GM23248 (cell line): ENCODE results near the gene PPP1R26. TPM values are rescaled to one million over a fixed set of nuclear protein-coding genes. Genes with fewer than 3 reads are reported as not detected.
A peak's percentile ranks its signal among the peaks of the same experiment; 100 is the strongest.

Experiments used
- DNase-seq: peaks from one replicate; pipeline ENCODE4 v3.0.0-alpha.2; 2015
- H2AFZ ChIP-seq: fragments of 200-600 bp; sonication (generic); 2 replicates; pipeline ENCODE4 v1.6.1; 2016; ENCODE audit warnings: antibody characterized with exemption
- H3F3A ChIP-seq: fragments of 200-600 bp; sonication (generic); 2 replicates; pipeline ENCODE4 v1.6.1; 2016; ENCODE audit warnings: mild to moderate bottlenecking, antibody characterized with exemption, mixed run types; ENCODE audit not compliant: insufficient read depth
- H3K27ac ChIP-seq: fragments of 200-600 bp; sonication (generic); 2 replicates; pipeline ENCODE4 v1.5.1; 2016; ENCODE audit warnings: mild to moderate bottlenecking
- H3K27me3 ChIP-seq: fragments of 200-600 bp; sonication (generic); replicated peaks from 2 replicates; pipeline ENCODE4 v1.6.1; 2016; ENCODE audit warnings: mild to moderate bottlenecking; ENCODE audit not compliant: insufficient read depth
- H3K36me3 ChIP-seq: fragments of 200-600 bp; sonication (generic); 2 replicates; pipeline ENCODE4 v1.6.1; 2016; ENCODE audit warnings: low read depth, mild to moderate bottlenecking
- H3K4me1 ChIP-seq: fragments of 200-600 bp; sonication (generic); 2 replicates; pipeline ENCODE4 v1.6.1; 2016; ENCODE audit warnings: mild to moderate bottlenecking; ENCODE audit not compliant: insufficient read depth
- H3K4me2 ChIP-seq: fragments of 200-600 bp; sonication (generic); one replicate; pipeline ENCODE4 v1.6.1; 2016; ENCODE audit warnings: mild to moderate bottlenecking; ENCODE audit not compliant: unreplicated experiment
- H3K4me3 ChIP-seq: fragments of 200-600 bp; sonication (generic); 2 replicates; pipeline ENCODE4 v1.5.1; 2016; ENCODE audit warnings: mild to moderate bottlenecking
- H3K79me2 ChIP-seq: fragments of 200-600 bp; sonication (generic); 2 replicates; pipeline ENCODE4 v1.6.1; 2016; ENCODE audit warnings: mild to moderate bottlenecking; ENCODE audit not compliant: insufficient read depth
- H3K9ac ChIP-seq: fragments of 200-600 bp; sonication (generic); 2 replicates; pipeline ENCODE4 v1.6.1; 2016; ENCODE audit warnings: mild to moderate bottlenecking
- H3K9me2 ChIP-seq: fragments of 200-600 bp; sonication (generic); 2 replicates; pipeline ENCODE4 v1.6.1; 2016; ENCODE audit warnings: mixed run types, mild to moderate bottlenecking, moderate library complexity; ENCODE audit not compliant: insufficient read depth
- H3K9me3 ChIP-seq: fragments of 200-600 bp; sonication (generic); one replicate; pipeline ENCODE4 v1.6.1; 2017; ENCODE audit warnings: low read depth
- H4K20me1 ChIP-seq: fragments of 200-600 bp; sonication (generic); 2 replicates; pipeline ENCODE4 v1.6.0; 2016; ENCODE audit not compliant: insufficient read depth
- EZH2 ChIP-seq: fragments of 200-600 bp; sonication (generic); IDR thresholded peaks from 2 replicates; pipeline ENCODE4 v1.6.1; 2018; ENCODE audit warnings: antibody characterized with exemption, mild to moderate bottlenecking; ENCODE audit not compliant: insufficient read depth, poor library complexity, severe bottlenecking
- EZH2phosphoT487 ChIP-seq: fragments of 200-600 bp; sonication (generic); IDR thresholded peaks from 2 replicates; pipeline ENCODE4 v1.6.1; 2018; ENCODE audit warnings: antibody characterized with exemption, moderate library complexity, mild to moderate bottlenecking, low read depth; ENCODE audit not compliant: insufficient read depth
- WGBS, 2 experiments: methylation state at CpG; one replicate each; pipeline ENCODE4 v1.1.6; 2015 to 2017; ENCODE audit warnings: low lambda C conversion rate in 2 of 2, low coverage in 1 of 2; ENCODE audit errors: missing lambda C conversion rate in 2 of 2; 5-methylcytosine and 5-hydroxymethylcytosine counted together
- in situ Hi-C: fragments of 300-500 bp; cut with MboI; formaldehyde crosslinking; loops from 2 replicates; pipeline ENCODE4 v1.15.0; 2020
- polyA plus RNA-seq: library from polyadenylated mRNA; unstranded; fragments of >200 nt; fragmentation: Nextera tagmentation; extraction: Ambion mirVana; gene quantifications from 2 replicates; pipeline ENCODE4 v1.2.1, GENCODE V29; 2016
- total RNA-seq: library from RNA; depleted of rRNA; stranded (reverse); fragments of >200 nt; shearing (Covaris generic); gene quantifications from 2 replicates; pipeline ENCODE4 v1.2.3, GENCODE V29; 2014

Gene PPP1R26
- total and polyA plus RNA-seq, 2 experiments from 2014 or later = 2.2 to 13.4 TPM

GRCh38 chr9:135502873-135503321 is 23.3 kb downstream of the PPP1R26 start:
- Histone ChIP-seq H3K4me1 (peaks cover 4% of the 10 kb centered on the region; the same call in 1 of the 2 replicates), H3K36me3 (no peaks in the 10 kb centered on the region), H3K4me2 (no peak overlapping the region), H4K20me1 (no peaks in the 10 kb centered on the region), H3K4me3 (no peak overlapping the region), H3K9ac (no peak overlapping the region), H3F3A (no peaks in the 10 kb centered on the region), H3K9me2 (no peaks in the 10 kb centered on the region), H2AFZ (no peak overlapping the region), H3K27ac (no peak overlapping the region), H3K27me3 (no peaks in the 10 kb centered on the region), H3K9me3 (no peaks in the 10 kb centered on the region), H3K79me2 (peaks cover 16% of the 10 kb centered on the region)
- in situ Hi-C loops = no loop called here
- WGBS, 2 experiments = 89 to 90% methylated on average over 16 of the region's 16 CpGs
- no peak for DNase-seq
- TF ChIP-seq EZH2 (no peak), EZH2phosphoT487 (no peak)

GRCh38 chr9:135503371-135504261 is 24.0 kb downstream of the PPP1R26 start:
- no peak overlapping the region for H3K4me3 ChIP-seq
- H3K9me3 ChIP-seq = no peaks in the 10 kb centered on the region
- H3K36me3 ChIP-seq = no peaks in the 10 kb centered on the region
- H2AFZ ChIP-seq = no peak overlapping the region
- H3K27ac ChIP-seq = no peak overlapping the region
- DNase-seq = no peak
- no peaks in the 10 kb centered on the region for H3K9me2 ChIP-seq
- peaks cover 4% of the 10 kb centered on the region; the same call in 1 of the 2 replicates for H3K4me1 ChIP-seq
- H3K9ac ChIP-seq = no peak overlapping the region
- no peak for TF ChIP-seq EZH2
- 92% methylated on average over 39 to 40 of the region's 41 CpGs for WGBS, 2 experiments
- no peaks in the 10 kb centered on the region for H3K27me3 ChIP-seq
- no peak overlapping the region for H3K4me2 ChIP-seq
- no peaks in the 10 kb centered on the region for H4K20me1 ChIP-seq
- no peaks in the 10 kb centered on the region for H3F3A ChIP-seq
- in situ Hi-C loops = no loop called here
- peaks cover 16% of the 10 kb centered on the region for H3K79me2 ChIP-seq

- Histone ChIP-seq H3K9ac (no peak overlapping the region), H2AFZ (no peak overlapping the region), H3K9me2 (no peaks in the 10 kb centered on the region), H3F3A (no peaks in the 10 kb centered on the region), H3K9me3 (no peaks in the 10 kb centered on the region), H3K79me2 (peaks cover 16% of the 10 kb centered on the region), H3K4me3 (no peak overlapping the region), H3K4me2 (no peak overlapping the region), H3K4me1 (peaks cover 4% of the 10 kb centered on the region; the same call in 1 of the 2 replicates), H3K36me3 (no peaks in the 10 kb centered on the region), H4K20me1 (no peaks in the 10 kb centered on the region), H3K27me3 (no peaks in the 10 kb centered on the region), H3K27ac (no peak overlapping the region)
- in situ Hi-C loops = no loop called here
- 61 to 62% methylated on average over 20 to 21 of the region's 21 CpGs for WGBS, 2 experiments
- no peak for TF ChIP-seq EZH2phosphoT487
- no peak for TF ChIP-seq EZH2
- peak; percentile 79 for DNase-seq
These were observed 25.0 kb downstream of the PPP1R26 start for GRCh38 chr9:135504262-135505243.
